HG03135 (cell line): Measurements from ENCODE around the gene KCNF1.
"Not testable (repeated sequence)": the region's sequence is repeated elsewhere in the genome, so short reads cannot be mapped to it uniquely, and the experiment has no call there.

ENCODE experiments used
- ATAC-seq: cut with Tn5 transposase; IDR thresholded peaks from one replicate; pipeline ENCODE4 v1.9.1; 2021; ENCODE audit warnings: mild to moderate bottlenecking, moderate library complexity; ENCODE audit not compliant: unreplicated experiment

KCNF1 gene

GRCh38 chr2:10935953-10936942 is 24.5 kb downstream of the KCNF1 start:
- no peak for ATAC-seq

DNA sequence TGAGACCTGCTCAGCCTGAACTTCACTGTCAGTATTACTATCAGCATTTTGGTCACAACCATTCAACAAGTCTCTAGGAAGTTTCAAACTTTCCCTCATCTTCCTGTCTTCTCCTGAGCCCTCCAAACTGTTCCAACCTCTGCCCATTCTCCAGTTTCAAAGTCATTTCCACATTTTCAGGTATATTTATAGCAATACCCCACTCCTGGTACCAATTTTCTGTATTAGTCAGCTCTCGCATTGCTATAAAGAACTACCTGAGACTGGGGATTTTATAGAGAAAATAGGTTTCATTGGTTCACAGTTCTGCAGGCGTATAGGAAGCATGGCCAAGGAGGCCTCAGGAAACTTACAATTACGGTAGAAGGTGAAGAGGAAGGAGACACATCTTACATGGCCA is 27.3 kb downstream of the KCNF1 start:
- ATAC-seq, result no peak

- ATAC-seq, result no peak
These were observed 28.9 kb downstream of the KCNF1 start for GRCh38 chr2:10940596-10940995.

DNA sequence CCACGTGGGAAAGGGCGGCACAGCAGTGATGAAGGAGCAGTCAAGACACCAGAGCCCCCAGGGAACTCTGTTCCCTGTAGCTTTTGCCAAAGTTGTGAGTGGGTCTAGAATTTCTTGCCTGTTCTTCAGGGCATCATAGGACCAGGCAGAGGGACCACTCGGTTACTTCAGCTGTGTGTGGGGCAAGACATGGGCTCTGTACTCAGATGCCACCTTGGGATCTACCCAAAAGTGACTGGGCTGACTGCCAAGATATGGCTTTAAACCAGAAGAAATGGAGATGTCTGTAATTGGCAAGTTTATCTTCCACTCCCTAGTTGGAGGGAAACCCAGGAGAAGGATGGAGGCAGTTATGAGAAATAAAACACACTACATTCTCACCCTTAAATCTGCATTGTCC is 29.6 kb downstream of the KCNF1 start:
- no peak for ATAC-seq

DNA sequence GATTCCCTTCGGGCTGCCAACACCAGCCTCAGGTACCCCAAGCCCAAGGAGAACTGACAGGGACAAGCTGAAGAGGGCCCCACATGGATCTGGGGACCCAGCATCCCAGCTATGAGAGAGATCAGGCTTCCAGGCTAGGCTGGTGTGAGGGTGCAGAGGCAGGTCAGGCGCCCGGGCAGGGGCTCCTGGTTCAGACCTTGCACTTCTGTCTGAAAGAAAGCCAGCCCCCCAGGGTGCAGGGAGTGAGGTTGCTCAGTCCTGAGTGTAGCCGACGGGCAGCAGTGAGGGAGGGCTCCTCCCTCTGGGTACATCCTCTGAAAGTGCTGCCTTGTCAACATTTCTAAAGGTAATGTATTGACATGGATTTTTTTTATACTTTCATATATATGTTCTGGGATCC is 33.1 kb downstream of the KCNF1 start:
- no peak for ATAC-seq

GRCh38 chr2:10946394-10946793 is 34.7 kb downstream of the KCNF1 start:
- ATAC-seq, result no peak

GRCh38 chr2:10947005-10947440 is 35.3 kb downstream of the KCNF1 start:
- no peak for ATAC-seq

- ATAC-seq, result no peak
These were observed 35.9 kb downstream of the KCNF1 start for GRCh38 chr2:10947446-10948187.

DNA sequence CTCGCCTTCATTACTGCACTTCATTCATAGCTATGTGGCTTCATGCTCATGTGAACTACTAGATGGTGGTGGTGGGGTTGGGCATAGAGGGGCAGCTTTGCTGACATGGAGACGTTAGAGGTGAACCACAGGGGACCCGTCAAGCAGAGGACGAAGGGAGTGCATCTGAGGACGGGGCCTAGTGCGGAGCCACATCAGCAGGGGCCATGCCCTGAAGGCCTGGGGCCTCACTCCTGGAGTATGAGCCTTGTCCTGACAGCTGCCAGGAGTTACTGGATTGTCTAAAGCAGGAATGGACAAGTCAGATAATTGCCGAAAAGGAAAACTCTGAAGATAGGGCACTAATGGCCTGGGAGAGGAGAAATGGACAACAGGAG is 36.4 kb downstream of the KCNF1 start:
- no peak for ATAC-seq

- ATAC-seq, result no peak
These were observed 37.0 kb downstream of the KCNF1 start for GRCh38 chr2:10948606-10949230.

- ATAC-seq, result no peak
These were observed 38.1 kb downstream of the KCNF1 start for GRCh38 chr2:10949835-10950234.

GRCh38 chr2:10951558-10952414 is 40.1 kb downstream of the KCNF1 start:
- no peak for ATAC-seq

- no peak for ATAC-seq
These were observed 42.7 kb downstream of the KCNF1 start for GRCh38 chr2:10954416-10954815.

GRCh38 chr2:10954856-10955818 is 43.4 kb downstream of the KCNF1 start:
- ATAC-seq, result no peak

- no peak for ATAC-seq
These were observed 44.5 kb downstream of the KCNF1 start for GRCh38 chr2:10956006-10956790.

DNA sequence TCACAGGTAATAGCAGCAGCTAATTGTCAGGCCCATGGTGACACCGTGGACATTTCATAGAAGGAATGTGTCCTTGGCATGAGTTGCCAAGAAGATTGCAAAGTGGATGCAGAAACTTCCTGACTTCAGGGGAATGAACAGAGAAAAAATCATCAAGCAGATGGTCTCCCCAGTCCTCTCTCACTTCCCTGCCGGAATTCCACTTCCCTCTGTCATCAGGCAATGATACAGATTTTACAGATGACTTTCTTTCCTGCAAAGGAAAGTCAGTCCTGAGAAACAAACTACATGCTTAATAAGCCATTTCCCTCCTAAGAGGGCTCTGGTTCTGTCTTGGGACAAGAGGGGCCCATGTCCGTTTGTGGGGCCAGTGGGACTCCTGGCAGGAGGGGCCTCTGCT is 45.7 kb downstream of the KCNF1 start:
- no peak for ATAC-seq

- ATAC-seq, result not testable (repeated sequence)
These were observed 46.7 kb downstream of the KCNF1 start for GRCh38 chr2:10958452-10958851.

DNA sequence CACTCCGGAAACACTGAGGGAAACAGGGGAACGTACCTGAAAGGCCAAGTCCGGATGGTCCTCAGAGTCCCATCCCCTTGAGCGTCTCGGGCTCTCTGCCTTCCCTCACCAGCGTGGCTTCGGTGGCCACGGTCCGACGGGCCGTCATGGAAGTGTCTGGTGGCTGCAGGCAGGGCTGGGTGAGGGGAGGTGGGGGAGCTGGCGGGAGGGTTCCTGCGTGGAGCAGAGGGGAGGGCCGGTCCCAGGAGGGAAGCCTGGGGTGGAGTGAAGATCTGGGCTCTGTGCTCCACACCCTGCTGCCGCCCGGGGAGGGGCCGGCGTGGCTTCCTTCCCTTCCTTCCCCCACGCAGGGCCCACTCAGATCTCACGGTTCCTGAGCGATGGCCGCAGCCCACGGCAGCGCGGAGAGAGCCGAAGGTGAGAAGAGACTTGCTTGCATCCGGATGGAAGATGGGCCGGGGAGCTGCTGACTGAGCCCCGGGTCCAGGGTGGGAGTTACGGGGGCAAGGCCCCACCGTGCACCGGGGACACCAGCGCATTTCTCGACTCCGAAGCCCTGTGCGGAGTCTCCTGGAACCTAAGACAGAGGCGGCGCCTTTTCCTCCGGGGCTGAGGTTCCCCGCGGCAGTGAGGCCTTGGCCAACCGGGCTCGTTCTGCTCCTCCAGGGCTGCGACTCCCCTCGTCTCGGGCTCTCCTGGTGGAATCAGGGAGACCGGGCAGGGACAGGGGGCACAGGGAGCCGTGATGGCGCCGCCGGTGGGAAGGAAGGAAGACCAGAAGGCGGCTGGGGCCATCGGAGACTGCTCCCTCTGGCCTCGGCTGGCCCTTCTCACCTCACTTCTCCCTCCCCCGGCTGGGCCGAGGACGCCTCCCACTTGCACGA is 49.1 kb downstream of the KCNF1 start:
- no peak for ATAC-seq
